Measurements from ENCODE around the gene FOCAD.

- TF ChIP-seq CTCF (IDR thresholded peaks at IDR 0.05) = no peak
- TF ChIP-seq EZH2phosphoT487 (IDR thresholded peaks at IDR 0.05) = no peak
- no peak for TF ChIP-seq EZH2 (IDR thresholded peaks at IDR 0.05)
These were observed 91.6 kb downstream of the FOCAD start for GRCh38 chr9:20775683-20776082.

All from neural progenitor cell (in vitro differentiated cells).